Muscle of back (tissue), 11 donors: ENCODE measurements around the gene PANK2. TPM values are rescaled to one million over a fixed set of nuclear protein-coding genes. Genes with fewer than 3 reads are reported as not detected.
"Not testable (repeated sequence)": the region's sequence is repeated elsewhere in the genome, so short reads cannot be mapped to it uniquely, and the experiment has no call there.

Experiments
- DNase-seq, 3 donors: peaks; one replicate each; pipeline versions ENCODE4 v3.0.0 to v3.0.0-alpha.2; 2013
- polyA plus RNA-seq, 10 donors: library from polyadenylated mRNA; unstranded; fragments of 120-200 nt; gene quantifications; one replicate each; pipeline ENCODE4 v1.2.1, GENCODE V29; 2013; ENCODE audit not compliant: insufficient read length in 10 of 10

Gene PANK2
- polyA plus RNA-seq, 10 donors: 25.2 to 32.7 (median 28.5) TPM

GRCh38 chr20:3866464-3866863 lies 22.7 kb upstream of the PANK2 start:
- DNase-seq: no peak

GRCh38 chr20:3867802-3868201 lies 21.4 kb upstream of the PANK2 start:
- no peak for DNase-seq

GRCh38 chr20:3869839-3870634 lies 19.1 kb upstream of the PANK2 start:
- no peak for DNase-seq

- no peak for DNase-seq
Observed at GRCh38 chr20:3871550-3872265, 17.5 kb upstream of the PANK2 start.

GRCh38 chr20:3873507-3873906 lies 15.7 kb upstream of the PANK2 start:
- no peak for DNase-seq

- DNase-seq: no peak
Observed at GRCh38 chr20:3874194-3874844, 14.9 kb upstream of the PANK2 start.

GRCh38 chr20:3875378-3875974 lies 13.7 kb upstream of the PANK2 start:
- no peak for DNase-seq

GRCh38 chr20:3876000-3876399 lies 13.2 kb upstream of the PANK2 start:
- no peak for DNase-seq

GRCh38 chr20:3876676-3877075 lies 12.5 kb upstream of the PANK2 start:
- DNase-seq: no peak

- not testable (repeated sequence) for DNase-seq
Observed at GRCh38 chr20:3878921-3879274, 10.3 kb upstream of the PANK2 start.

- DNase-seq: no peak
Observed at GRCh38 chr20:3885715-3886114, 3.5 kb upstream of the PANK2 start.

- no peak for DNase-seq
Observed at GRCh38 chr20:3887876-3888620, 1.1 kb upstream of the PANK2 start.

- DNase-seq: peak; percentile 11 to 76 (median 42)
Observed at GRCh38 chr20:3889489-3890397, 556 bp downstream of the PANK2 start.

- peak; percentile 22 to 64 (median 25) for DNase-seq
Observed at GRCh38 chr20:3890398-3890751, 1.2 kb downstream of the PANK2 start.

GRCh38 chr20:3890999-3891929 lies 2.1 kb downstream of the PANK2 start:
- no peak for DNase-seq

GRCh38 chr20:3894796-3895195 lies 5.6 kb downstream of the PANK2 start:
- DNase-seq: no peak

GRCh38 chr20:3896302-3896701 lies 7.1 kb downstream of the PANK2 start:
- DNase-seq: no peak

GRCh38 chr20:3896853-3897583 lies 7.8 kb downstream of the PANK2 start:
- DNase-seq: no peak

GRCh38 chr20:3898181-3898580 lies 9.0 kb downstream of the PANK2 start:
- DNase-seq: not testable (repeated sequence)
